ENCODE data around the gene KDM4C. TPM values are rescaled to one million over a fixed set of nuclear protein-coding genes. Genes with fewer than 3 reads are reported as not detected.

KDM4C gene
- polyA plus RNA-seq, 1 experiment, result 12.1 TPM

GRCh38 chr9:6834306-6834705 is 76.5 kb downstream of the KDM4C start:
- Histone ChIP-seq H3K27me3 (ENCODE audit: control insufficient read depth, insufficient read depth, low read length) (no peaks in the 10 kb centered on the region), H3K27ac (ENCODE audit: low read depth, low read length) (no peak overlapping the region), H3K4me3 (ENCODE audit: low read depth, low read length) (no peak overlapping the region), H3K9me3 (ENCODE audit: control insufficient read depth, insufficient read depth, low read length) (peaks cover 9% of the 10 kb centered on the region; the same call in 1 of the 2 replicates)
- DNase-seq (ENCODE audit: low read depth, low spot score), result no peak
- ChIA-PET POLR2A (interaction anchor here (0.7 kb wide), 1 partner anchor 23 kb away, joined by 8 read pairs; no protein-coding TSS in a partner anchor), CTCF (no interaction called here)
- TF ChIP-seq, protein P1, sequence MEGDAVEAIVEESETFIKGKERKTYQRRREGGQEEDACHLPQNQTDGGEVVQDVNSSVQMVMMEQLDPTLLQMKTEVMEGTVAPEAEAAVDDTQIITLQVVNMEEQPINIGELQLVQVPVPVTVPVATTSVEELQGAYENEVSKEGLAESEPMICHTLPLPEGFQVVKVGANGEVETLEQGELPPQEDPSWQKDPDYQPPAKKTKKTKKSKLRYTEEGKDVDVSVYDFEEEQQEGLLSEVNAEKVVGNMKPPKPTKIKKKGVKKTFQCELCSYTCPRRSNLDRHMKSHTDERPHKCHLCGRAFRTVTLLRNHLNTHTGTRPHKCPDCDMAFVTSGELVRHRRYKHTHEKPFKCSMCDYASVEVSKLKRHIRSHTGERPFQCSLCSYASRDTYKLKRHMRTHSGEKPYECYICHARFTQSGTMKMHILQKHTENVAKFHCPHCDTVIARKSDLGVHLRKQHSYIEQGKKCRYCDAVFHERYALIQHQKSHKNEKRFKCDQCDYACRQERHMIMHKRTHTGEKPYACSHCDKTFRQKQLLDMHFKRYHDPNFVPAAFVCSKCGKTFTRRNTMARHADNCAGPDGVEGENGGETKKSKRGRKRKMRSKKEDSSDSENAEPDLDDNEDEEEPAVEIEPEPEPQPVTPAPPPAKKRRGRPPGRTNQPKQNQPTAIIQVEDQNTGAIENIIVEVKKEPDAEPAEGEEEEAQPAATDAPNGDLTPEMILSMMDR (IDR thresholded peaks at IDR 0.05; ENCODE audit: low read depth, low read length), result no peak

GRCh38 chr9:6838158-6838557 is 80.4 kb downstream of the KDM4C start:
- Histone ChIP-seq H3K9me3 (ENCODE audit: control insufficient read depth, insufficient read depth, low read length) (peaks cover 9% of the 10 kb centered on the region; the same call in 1 of the 2 replicates), H3K4me3 (ENCODE audit: low read depth, low read length) (no peak overlapping the region), H3K27ac (ENCODE audit: low read depth, low read length) (no peak overlapping the region), H3K27me3 (ENCODE audit: control insufficient read depth, insufficient read depth, low read length) (no peaks in the 10 kb centered on the region)
- CTCF ChIA-PET, result interaction anchor here (0.5 to 2.5 kb wide), 2 partner anchors 11 to 19 kb away, joined by 5 to 15 read pairs; no protein-coding TSS in a partner anchor
- no peak for DNase-seq (ENCODE audit: low read depth, low spot score)
- POLR2A ChIA-PET, result no interaction called here
- TF ChIP-seq, protein P1 (IDR thresholded peaks at IDR 0.05; ENCODE audit: low read depth, low read length), result no peak

GRCh38 chr9:6842584-6842947 is 84.8 kb downstream of the KDM4C start:
- Histone ChIP-seq H3K27me3 (ENCODE audit: control insufficient read depth, insufficient read depth, low read length) (no peaks in the 10 kb centered on the region), H3K27ac (ENCODE audit: low read depth, low read length) (no peak overlapping the region), H3K9me3 (ENCODE audit: control insufficient read depth, insufficient read depth, low read length) (no peaks in the 10 kb centered on the region), H3K4me3 (ENCODE audit: low read depth, low read length) (no peak overlapping the region)
- no peak for DNase-seq (ENCODE audit: low read depth, low spot score)
- TF ChIP-seq, protein P1 (IDR thresholded peaks at IDR 0.05; ENCODE audit: low read depth, low read length), result no peak
- ChIA-PET POLR2A (no interaction called here), CTCF (interaction anchor here (1.0 to 4.6 kb wide), 2 partner anchors 15 to 345 kb away, joined by 3 to 25 read pairs; no protein-coding TSS in a partner anchor)

GRCh38 chr9:6843742-6844141 is 86.0 kb downstream of the KDM4C start:
- Histone ChIP-seq H3K27ac (ENCODE audit: low read depth, low read length) (no peak overlapping the region), H3K4me3 (ENCODE audit: low read depth, low read length) (no peak overlapping the region), H3K9me3 (ENCODE audit: control insufficient read depth, insufficient read depth, low read length) (no peaks in the 10 kb centered on the region), H3K27me3 (ENCODE audit: control insufficient read depth, insufficient read depth, low read length) (no peaks in the 10 kb centered on the region)
- no peak for DNase-seq (ENCODE audit: low read depth, low spot score)
- ChIA-PET CTCF (interaction anchor here (4.6 kb wide), 1 partner anchor 16 kb away, joined by 25 read pairs; no protein-coding TSS in a partner anchor), POLR2A (interaction anchor here (1.0 kb wide), 1 partner anchor 94 kb away, joined by 3 read pairs; no protein-coding TSS in a partner anchor)
- TF ChIP-seq, protein P1 (IDR thresholded peaks at IDR 0.05; ENCODE audit: low read depth, low read length), result no peak

- CTCF ChIA-PET, result interaction anchor here (4.6 kb wide), 1 partner anchor 17 kb away, joined by 25 read pairs; no protein-coding TSS in a partner anchor
- TF ChIP-seq, protein P1 (IDR thresholded peaks at IDR 0.05; ENCODE audit: low read depth, low read length), result no peak
Measured at GRCh38 chr9:6844267-6844666, 86.5 kb downstream of the KDM4C start.

More at GRCh38 chr9:6844267-6844666, 86.5 kb downstream of the KDM4C start:
- no peak overlapping the region for H3K27ac ChIP-seq (ENCODE audit: low read depth, low read length)
- no peaks in the 10 kb centered on the region for H3K27me3 ChIP-seq (ENCODE audit: control insufficient read depth, insufficient read depth, low read length)
- H3K4me3 ChIP-seq (ENCODE audit: low read depth, low read length), result no peak overlapping the region
- DNase-seq (ENCODE audit: low read depth, low spot score), result no peak
- no peaks in the 10 kb centered on the region for H3K9me3 ChIP-seq (ENCODE audit: control insufficient read depth, insufficient read depth, low read length)
- POLR2A ChIA-PET, result interaction anchor here (1.0 kb wide), 1 partner anchor 94 kb away, joined by 3 read pairs; no protein-coding TSS in a partner anchor
